Fibroblast of skin of left quadriceps (primary cell): ENCODE results near the gene KTN1.

Source experiments
- DNase-seq, 2 experiments: peaks; one replicate each; pipeline ENCODE4 v3.0.0-alpha.2; 2013; ENCODE audit warnings: low read depth in 2 of 2

The KTN1 gene

DNA sequence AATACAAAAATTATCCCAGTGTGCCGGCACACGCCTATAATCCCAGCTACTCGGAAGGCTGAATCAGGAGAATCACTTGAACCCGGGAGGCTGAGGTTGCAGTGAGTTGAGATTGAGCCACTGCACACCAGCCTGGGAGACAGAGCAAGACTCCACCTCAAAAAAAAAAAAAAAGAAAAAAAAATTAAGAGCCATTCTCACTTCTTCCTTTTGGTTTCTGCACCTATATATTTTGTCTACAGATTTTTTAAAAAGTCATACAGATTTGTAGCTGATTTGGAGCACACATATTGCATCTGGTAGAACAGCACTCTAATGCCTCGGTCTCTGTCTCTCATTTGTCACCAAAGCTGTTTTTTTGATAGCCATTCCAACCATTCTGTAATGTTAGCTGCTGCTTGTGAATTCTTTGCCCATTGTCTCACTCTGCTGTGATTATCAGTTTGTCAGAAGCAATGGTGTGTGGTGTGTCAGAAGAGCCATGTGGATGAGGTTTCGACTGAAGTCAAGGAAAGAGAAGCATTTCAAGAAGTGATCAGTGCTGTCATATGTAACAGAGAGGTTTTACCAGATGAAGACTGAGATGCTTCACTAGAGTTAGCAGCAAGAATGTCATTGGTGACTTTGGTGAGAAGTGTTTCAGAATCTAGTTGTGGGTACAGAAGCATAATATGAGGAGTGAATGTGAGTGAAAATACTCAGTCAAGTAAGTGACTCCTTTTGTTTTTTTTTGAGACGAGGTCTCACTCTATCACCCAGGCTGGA lies 8.7 kb upstream of the KTN1 start:
- DNase-seq = no peak

- no peak for DNase-seq
Observed at GRCh38 chr14:55572578-55572977, 7.4 kb upstream of the KTN1 start.

DNA sequence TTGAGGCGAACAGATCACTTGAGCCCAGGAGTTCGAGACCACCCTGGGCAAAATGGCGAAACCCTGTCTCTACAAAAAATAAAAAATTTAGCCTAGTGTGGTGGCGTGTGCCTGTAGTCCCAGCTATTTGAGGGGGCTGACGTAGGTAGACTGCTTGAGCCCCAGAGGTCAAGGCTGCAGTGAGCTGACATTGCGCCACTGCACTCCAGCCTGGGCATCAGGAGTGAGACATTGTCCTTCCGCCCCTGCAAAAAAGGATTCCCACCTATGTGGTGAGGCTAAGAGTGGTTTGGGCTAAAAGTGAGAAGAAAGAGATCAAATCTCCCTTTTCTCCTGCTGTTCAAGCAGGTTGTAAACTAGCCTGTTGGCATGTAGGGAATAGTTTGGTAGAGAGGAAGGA lies 5.0 kb upstream of the KTN1 start:
- DNase-seq = no peak

DNA sequence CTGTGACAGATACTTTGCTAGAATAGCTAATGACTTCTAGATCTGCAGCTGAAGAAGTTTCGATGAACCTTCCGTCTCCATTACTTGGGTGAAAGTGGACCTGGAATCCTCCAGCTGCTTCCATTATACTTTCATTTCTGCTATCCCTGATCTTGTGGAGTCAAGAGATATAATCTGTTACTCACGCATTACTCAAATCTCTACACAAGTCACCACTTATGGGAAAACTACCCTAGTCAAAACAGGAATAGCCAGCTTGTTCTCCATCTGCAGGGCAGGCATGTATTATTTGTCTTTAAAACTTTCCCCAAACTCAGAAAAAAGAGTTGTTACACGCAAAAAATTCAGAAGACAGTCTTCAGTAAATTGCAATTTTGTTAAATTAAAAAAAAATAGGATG lies 2.8 kb upstream of the KTN1 start:
- no peak for DNase-seq

- DNase-seq = no peak
Observed at GRCh38 chr14:55578511-55578910, 1.5 kb upstream of the KTN1 start.

DNA sequence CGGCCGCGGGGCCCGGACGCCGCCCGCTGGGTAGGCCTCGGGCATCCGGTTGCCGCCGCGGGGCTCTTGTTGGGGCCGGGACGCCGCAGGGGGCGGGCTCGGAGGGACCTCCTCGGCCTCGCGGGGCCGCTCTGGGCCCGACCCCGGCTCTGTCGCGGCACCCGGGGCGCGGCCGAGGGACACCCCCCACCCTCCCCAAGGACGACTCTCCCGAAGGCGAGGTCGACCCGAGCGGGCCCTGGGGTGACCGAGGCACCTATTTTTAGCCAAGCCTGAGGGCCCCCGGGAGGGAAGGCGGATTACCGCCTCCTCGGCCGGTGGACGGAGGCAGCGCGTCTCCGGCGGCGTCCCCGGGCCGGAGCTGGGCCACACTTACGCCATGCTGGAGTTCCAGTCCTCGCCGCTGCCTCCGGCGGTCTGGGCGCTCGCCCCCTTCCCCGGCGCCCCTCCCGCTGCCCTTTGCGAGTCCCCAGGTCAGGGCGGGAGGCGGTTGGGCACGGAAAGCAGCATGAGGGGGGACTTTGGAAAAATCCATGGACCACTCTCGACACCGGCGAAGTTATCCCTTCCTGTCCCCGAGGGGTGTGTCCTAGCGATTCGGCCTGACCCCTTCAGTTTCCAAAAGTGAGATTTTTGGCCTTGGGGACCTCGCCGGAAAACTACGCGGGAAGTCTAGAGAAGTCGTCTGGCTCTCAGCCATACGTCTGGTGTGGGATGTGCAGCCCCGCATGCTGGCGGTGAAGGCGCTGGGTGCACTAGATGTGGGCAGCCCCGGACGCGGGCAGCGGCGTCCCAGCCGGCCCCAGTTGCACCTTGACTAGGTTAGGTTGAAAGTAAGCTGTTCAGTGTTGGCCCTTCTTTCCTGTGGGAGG lies 699 bp downstream of the KTN1 start:
- DNase-seq = no peak

DNA sequence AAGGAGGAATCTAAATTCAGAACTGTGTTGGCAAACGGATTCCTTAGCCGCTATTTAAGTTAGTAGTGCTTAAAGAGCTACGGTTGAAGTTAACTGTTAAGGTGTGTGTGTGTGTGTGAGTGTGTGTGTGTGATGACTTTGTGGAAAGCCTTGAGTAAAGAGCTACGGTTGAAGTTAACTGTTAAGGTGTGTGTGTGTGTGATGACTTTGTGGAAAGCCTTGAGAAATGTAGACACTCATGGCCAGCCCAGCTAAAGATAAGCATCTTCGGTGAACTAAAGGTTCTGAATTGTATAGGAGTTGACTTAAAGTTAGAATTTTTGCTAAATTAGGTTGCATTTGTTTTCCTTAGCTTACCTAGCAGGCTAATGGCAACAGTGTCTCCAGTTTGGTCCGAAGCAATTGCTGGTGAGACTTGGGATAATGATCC lies 1.4 kb downstream of the KTN1 start:
- DNase-seq = no peak

GRCh38 chr14:55582746-55583145 lies 2.7 kb downstream of the KTN1 start:
- DNase-seq = no peak

DNA sequence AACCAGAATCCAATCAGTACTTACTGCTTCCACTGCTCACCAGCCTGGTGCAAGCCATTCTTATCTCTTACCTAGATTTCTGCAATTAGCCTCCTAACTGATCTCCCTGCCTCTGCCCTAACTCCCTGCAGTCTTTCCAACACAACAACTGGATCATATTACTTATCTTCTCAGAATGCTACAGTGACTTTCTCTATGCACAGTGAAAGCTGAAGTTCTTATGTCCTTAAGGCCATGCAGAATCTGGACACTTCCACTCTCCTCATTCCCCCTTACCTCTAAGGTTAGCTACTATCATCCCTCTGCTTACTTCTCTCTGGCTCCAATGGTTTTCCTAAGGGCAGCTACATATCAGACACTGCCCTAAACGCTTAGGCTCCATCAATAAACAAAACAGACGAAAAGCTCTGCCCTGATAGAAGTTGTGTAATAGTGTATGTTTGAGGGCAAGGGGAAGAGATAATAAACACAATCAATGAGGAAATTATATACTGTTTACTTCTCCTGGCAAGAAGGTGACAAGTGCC lies 4.0 kb downstream of the KTN1 start:
- DNase-seq = no peak

DNA sequence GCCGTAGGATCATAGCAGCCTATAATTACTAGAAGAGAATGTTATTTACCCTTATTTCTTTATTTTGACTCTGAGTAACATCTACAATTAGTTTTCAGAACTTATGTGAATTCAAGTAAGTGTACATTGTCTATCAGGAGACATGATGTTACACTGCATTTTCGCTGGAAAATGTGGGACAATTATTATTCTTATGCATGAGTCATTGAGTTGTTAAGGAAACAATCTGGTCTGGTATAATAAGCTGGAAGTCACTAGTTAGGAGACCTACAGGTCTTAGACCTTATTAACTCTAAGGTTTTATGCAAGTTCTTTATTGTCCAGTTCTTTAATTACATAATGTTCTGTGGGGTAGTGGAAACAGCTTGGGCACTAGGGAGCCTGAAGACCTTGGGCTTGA lies 5.8 kb downstream of the KTN1 start:
- DNase-seq = no peak

- DNase-seq = no peak
Observed at GRCh38 chr14:55586411-55586810, 6.4 kb downstream of the KTN1 start.

DNA sequence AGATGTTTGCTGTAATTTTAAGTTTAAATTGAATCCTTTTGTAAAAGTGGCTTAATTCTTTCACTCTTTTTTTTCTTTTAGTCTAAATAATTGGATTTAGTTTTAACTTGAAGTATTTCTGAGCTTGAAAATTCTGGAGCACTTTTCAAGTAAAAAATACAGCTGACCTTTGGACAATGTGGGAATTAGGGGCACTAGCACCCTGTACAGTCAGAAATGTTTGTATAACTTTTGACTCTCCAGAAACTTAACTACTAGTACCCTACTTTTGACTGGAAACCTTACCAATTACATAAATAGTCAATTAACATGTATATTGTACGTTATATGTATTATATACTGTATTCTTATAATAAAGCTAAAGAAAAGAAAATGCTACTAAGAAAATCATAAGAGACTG lies 7.8 kb downstream of the KTN1 start:
- DNase-seq = no peak

DNA sequence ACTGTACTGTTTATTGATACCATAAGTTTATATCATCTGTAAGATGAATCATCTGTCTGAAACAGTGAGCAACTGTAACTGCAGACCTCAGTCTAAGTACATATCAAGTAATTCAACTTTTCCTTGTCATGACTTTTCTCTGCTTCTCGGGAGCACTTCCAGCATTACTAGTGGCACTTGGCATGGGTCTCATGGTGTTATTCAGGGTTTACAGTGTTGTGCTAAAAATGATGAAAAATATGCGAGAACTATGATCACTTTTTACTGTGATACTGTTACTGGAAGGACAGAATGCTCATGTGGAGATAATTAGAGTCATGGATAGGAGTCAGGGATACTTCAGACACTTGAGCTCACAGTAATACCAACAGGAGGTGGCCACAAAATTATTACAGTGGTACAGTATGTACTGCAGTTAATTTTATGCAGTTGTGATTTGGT lies 8.3 kb downstream of the KTN1 start:
- DNase-seq = peak; percentile 21 to 24

DNA sequence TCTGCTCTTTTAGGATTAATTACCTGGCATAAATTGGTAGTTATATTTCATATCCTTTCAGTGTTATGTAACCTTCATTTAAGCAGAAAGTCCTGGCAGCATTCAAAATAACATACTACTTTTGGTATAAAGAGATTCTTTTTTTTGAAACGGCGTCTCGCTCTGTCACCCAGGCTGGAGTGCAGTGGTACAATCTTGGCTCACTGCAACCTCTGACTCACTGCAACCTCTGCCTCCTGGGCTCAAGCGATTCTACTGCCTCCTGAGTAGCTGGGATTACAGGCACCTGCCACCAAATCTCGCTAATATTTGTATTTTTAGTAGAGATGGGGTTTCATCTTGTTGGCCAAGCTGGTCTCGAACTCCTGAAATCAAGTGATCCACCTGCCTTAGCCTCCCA lies 9.2 kb downstream of the KTN1 start:
- no peak for DNase-seq

DNA sequence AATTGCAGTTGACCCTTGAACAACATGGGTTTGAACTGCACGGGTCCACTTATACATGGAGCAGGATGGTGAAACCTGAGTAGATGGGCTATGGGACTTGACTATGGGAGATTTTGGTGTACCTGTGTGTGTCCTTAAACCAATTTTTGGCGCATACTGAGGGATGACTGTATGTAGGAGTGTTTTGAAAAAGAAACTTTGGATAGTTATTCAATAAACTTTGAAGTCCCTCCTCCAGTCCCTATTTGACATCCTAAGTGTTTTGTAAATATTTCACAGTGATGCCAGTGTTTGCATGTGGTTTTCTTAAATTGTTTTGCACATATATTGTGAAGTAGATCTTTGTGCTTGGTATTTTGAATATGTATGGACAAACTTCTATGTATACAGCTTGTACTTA lies 12.4 kb downstream of the KTN1 start:
- DNase-seq = no peak

- no peak for DNase-seq
Observed at GRCh38 chr14:55593698-55594097, 13.7 kb downstream of the KTN1 start.

DNA sequence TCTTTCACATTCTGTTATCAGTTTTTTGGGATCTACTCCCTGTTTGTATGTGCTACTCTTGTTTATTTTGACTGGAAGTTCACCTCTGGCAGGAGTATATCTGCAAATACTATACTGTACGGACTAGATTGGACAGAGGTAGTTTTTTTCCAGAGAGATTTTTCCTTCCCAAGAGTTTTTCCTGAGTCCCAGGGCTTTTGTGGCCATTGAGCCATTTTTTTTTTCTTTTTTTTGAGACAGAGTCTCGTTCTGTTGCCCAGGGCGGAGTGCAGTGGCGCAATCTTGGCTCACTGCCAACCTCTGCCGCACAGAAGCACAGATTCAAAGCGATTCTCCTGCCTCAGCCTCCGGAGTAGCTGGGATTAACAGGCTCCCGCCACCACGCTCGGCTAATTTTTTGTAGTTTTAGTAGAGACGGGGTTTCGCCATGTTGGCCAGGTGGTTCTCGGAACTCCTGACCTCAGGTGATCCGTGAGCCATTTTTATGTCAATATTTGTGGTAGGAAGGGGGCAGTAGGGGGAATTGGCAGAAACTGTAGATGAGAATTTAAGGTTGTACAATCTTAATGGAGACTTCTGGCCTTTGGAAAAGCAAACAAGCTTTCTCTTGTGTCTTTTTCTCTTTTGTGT lies 19.4 kb downstream of the KTN1 start:
- no peak for DNase-seq

GRCh38 chr14:55600784-55601561 lies 21.0 kb downstream of the KTN1 start:
- peak in 1 of 2 experiments; percentile 27 for DNase-seq

DNA sequence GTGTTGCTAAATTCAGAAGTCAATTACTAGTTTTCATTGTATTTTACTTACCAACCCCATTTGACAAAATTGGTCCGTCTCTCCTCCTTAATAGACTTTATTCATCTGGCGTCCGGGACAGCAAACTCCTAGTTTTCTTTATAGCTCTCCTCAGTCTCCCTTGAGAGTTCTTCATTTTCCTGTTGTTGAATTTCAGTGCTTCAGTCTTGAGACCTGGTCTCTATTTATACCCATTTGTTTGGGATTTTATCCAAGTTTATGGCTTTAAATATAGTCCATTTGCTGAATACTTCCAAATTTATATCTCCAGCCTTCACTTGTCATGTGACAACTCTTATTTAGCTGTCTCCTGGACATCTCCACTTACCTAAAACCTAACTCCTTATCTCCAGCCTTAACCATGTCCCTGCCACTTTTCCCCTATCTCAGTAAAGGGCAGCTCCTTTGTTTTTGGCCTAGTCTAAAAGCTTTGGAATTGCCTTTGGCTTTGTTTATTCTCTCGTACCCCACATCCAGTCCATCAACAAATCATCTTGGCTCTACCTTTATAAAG lies 23.5 kb downstream of the KTN1 start:
- DNase-seq = no peak

DNA sequence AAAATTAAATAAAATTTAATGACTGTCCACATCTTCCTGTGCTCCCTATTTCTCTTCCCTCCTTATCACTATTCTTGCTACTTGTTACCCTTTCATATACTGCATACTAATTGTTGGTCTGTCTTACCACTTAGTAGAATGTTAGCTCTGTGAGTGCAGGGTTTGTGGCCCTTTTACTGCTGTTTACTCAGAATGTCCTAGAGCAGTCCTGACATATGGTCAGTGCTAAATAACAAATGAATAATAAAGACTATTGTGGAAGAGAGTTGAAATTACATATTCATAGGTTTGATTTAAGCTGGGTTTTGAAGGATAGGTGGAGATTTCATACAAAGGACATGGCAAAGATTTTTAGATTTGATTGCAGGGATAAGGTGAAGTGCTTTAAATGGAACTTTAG lies 24.5 kb downstream of the KTN1 start:
- DNase-seq = no peak

GRCh38 chr14:55604900-55605418 lies 25.0 kb downstream of the KTN1 start:
- no peak for DNase-seq
